Measurements from ENCODE around the gene TPM1.

Gene TPM1

GRCh38 chr15:63010920-63011693 is 31.4 kb upstream of the TPM1 start:
- ATAC-seq = no peak
- no peaks in the 10 kb centered on the region for H3K36me3 Mint-ChIP-seq
- H3K4me3 Mint-ChIP-seq = no peak overlapping the region
- no peak overlapping the region for H3K27ac Mint-ChIP-seq
- peaks cover 11% of the 10 kb centered on the region for H3K27me3 Mint-ChIP-seq
- H3K4me1 Mint-ChIP-seq = no peaks in the 10 kb centered on the region
- no peaks in the 10 kb centered on the region for H3K9me3 Mint-ChIP-seq

GRCh38 chr15:63012444-63012843 is 30.1 kb upstream of the TPM1 start:
- no peaks in the 10 kb centered on the region for H3K4me1 Mint-ChIP-seq
- H3K9me3 Mint-ChIP-seq = no peaks in the 10 kb centered on the region
- H3K4me3 Mint-ChIP-seq = no peak overlapping the region
- no peak overlapping the region for H3K27ac Mint-ChIP-seq
- peaks cover 18% of the 10 kb centered on the region for H3K27me3 Mint-ChIP-seq
- no peaks in the 10 kb centered on the region for H3K36me3 Mint-ChIP-seq
- no peak for ATAC-seq

DNA sequence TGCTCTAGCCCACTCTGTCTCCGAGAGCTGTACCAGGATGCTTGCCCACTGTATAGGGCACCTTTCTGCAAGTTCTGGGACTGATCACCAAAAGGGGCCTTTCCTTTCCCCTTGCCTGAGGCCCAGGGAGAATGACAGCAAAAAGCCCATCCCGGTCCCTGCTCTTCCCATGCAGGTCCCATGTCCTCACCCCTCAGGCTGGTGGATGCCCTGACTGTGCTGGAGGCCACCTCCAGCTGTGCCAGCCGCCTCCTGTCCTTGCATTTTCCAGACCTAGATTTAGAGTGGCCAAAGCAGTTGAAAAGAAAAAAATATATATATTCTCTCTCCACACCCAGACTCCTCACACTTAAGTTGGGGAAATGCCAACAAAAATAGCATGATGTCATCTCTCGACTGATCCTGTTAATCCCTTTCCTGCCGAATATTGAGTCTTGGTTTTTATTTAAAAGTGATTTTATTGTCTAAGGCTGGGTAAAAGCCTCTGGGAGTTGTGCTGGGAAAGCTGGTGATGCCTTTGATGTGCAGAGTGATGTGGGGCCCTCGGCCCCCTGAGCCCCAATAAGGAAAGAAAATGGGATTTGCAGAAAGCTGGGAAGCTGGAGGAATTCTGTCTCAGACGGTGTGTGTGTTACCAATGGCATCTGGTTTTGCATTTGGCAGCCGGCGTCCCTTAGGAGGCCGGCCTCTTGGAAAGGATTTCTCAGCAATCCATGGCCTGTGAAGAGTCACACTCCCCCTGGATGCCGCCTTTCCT is 29.3 kb upstream of the TPM1 start:
- Mint-ChIP-seq H3K27ac (no peak overlapping the region), H3K27me3 (peaks cover 18% of the 10 kb centered on the region), H3K36me3 (no peaks in the 10 kb centered on the region), H3K4me3 (no peak overlapping the region), H3K4me1 (no peaks in the 10 kb centered on the region), H3K9me3 (no peaks in the 10 kb centered on the region)
- no peak for ATAC-seq

GRCh38 chr15:63014578-63014977 is 28.0 kb upstream of the TPM1 start:
- no peaks in the 10 kb centered on the region for H3K4me1 Mint-ChIP-seq
- H3K4me3 Mint-ChIP-seq = no peak overlapping the region
- H3K9me3 Mint-ChIP-seq = no peaks in the 10 kb centered on the region
- peaks cover 18% of the 10 kb centered on the region for H3K27me3 Mint-ChIP-seq
- no peak for ATAC-seq
- H3K36me3 Mint-ChIP-seq = no peaks in the 10 kb centered on the region
- no peak overlapping the region for H3K27ac Mint-ChIP-seq

- Mint-ChIP-seq H3K27me3 (peaks cover 18% of the 10 kb centered on the region), H3K36me3 (no peaks in the 10 kb centered on the region), H3K9me3 (no peaks in the 10 kb centered on the region), H3K27ac (no peak overlapping the region), H3K4me1 (no peaks in the 10 kb centered on the region), H3K4me3 (no peak overlapping the region)
- ATAC-seq = no peak
Measured at GRCh38 chr15:63015618-63016017, 26.9 kb upstream of the TPM1 start.

DNA sequence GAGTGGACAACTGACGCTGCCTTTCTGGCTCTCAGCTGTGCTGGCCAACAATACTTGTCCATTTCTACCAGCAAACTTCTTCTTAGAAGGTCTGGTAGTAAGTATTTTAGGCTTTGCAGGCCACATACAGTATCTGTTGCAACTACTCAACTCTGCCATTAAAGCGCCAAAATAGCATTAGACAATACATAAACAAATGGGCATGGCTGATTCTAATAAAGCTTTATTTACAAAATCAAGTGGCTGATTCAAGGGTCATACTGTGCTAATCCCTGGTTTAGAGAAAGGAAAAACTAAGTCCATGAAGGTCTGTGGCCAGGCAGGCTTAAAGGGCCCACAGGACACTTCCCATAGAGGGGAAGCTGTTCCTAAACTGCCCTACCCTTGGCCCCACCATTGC is 26.3 kb upstream of the TPM1 start:
- Mint-ChIP-seq H3K4me3 (no peak overlapping the region), H3K27ac (no peak overlapping the region), H3K36me3 (no peaks in the 10 kb centered on the region), H3K27me3 (peaks cover 12% of the 10 kb centered on the region), H3K4me1 (no peaks in the 10 kb centered on the region), H3K9me3 (no peaks in the 10 kb centered on the region)
- ATAC-seq = no peak

DNA sequence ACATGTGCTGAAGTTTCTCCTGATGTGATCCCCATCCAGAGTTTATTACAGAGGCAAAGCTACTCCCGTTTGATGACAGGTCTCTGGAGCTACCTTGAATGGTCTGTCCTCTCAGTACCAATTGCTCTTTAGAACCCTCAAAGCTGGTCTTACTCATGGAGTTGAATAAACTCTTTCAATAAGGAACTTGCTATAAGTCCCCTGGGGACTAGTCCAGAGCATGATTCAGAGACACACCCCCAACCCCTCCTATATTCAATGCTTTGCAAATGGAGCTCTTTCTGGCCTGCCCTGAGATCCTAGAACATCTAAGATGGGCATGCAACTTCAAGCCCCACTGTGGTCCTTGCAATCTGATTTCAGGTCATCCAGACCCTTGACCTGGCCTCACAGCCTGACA is 23.9 kb upstream of the TPM1 start:
- Mint-ChIP-seq H3K4me1 (no peaks in the 10 kb centered on the region), H3K27me3 (peaks cover 8% of the 10 kb centered on the region), H3K36me3 (no peaks in the 10 kb centered on the region), H3K9me3 (no peaks in the 10 kb centered on the region), H3K4me3 (no peak overlapping the region), H3K27ac (no peak overlapping the region)
- ATAC-seq = peak; percentile 51

- Mint-ChIP-seq H3K4me3 (no peak overlapping the region), H3K27ac (no peak overlapping the region), H3K9me3 (no peaks in the 10 kb centered on the region), H3K36me3 (no peaks in the 10 kb centered on the region), H3K4me1 (no peaks in the 10 kb centered on the region), H3K27me3 (peaks cover 8% of the 10 kb centered on the region)
- ATAC-seq = no peak
Measured at GRCh38 chr15:63019511-63020109, 22.9 kb upstream of the TPM1 start.

DNA sequence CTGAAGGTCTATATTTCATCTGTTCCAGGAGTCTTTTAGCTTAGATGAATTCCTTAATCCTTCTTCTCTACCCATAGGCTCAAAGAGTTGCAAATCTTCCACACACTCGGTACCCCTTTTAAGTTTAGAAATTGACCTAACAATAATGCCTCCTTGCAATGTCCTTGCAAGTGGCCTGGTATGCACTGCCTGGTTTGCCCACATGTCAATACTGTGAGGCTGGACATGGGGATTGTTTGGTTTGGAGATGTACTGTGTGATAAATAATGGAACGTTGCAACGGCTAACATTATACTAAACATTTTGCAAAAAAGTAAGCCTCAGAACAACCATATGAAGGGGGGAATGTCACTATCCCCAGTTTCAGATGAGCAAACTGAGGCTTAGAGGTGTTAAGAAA is 22.4 kb upstream of the TPM1 start:
- Mint-ChIP-seq H3K4me1 (no peaks in the 10 kb centered on the region), H3K4me3 (no peak overlapping the region), H3K27ac (no peak overlapping the region), H3K9me3 (no peaks in the 10 kb centered on the region), H3K27me3 (peaks cover 8% of the 10 kb centered on the region), H3K36me3 (no peaks in the 10 kb centered on the region)
- no peak for ATAC-seq

- Mint-ChIP-seq H3K4me3 (no peak overlapping the region), H3K9me3 (no peaks in the 10 kb centered on the region), H3K4me1 (no peaks in the 10 kb centered on the region), H3K27me3 (peaks cover 9% of the 10 kb centered on the region), H3K36me3 (no peaks in the 10 kb centered on the region), H3K27ac (no peak overlapping the region)
- ATAC-seq = no peak
Measured at GRCh38 chr15:63020759-63021430, 21.7 kb upstream of the TPM1 start.

- H3K36me3 Mint-ChIP-seq = no peaks in the 10 kb centered on the region
- no peak for ATAC-seq
- H3K4me1 Mint-ChIP-seq = no peaks in the 10 kb centered on the region
- no peaks in the 10 kb centered on the region for H3K9me3 Mint-ChIP-seq
- H3K4me3 Mint-ChIP-seq = no peak overlapping the region
- H3K27ac Mint-ChIP-seq = no peak overlapping the region
- peaks cover 8% of the 10 kb centered on the region for H3K27me3 Mint-ChIP-seq
Measured at GRCh38 chr15:63022181-63022580, 20.4 kb upstream of the TPM1 start.

DNA sequence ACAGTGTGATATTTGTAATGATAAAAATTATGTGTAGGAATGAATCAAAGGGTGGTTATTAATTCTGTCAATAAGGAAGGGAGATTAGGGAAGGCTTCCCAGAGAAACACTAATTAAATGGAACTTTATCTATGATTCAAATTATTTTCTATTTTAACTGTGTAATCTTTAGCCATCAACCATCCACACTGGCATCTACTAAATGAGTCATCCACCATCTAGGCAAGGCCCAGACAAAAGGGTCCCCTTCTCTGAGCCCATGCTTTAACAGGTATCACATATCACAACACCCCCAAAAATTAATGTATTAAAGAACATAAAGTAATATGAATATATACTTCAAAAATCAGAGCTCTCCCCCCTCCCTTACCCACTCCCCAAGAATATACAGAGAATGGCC is 19.9 kb upstream of the TPM1 start:
- Mint-ChIP-seq H3K36me3 (no peaks in the 10 kb centered on the region), H3K4me1 (no peaks in the 10 kb centered on the region), H3K9me3 (no peaks in the 10 kb centered on the region), H3K27ac (no peak overlapping the region), H3K27me3 (peaks cover 7% of the 10 kb centered on the region), H3K4me3 (no peak overlapping the region)
- ATAC-seq = no peak

DNA sequence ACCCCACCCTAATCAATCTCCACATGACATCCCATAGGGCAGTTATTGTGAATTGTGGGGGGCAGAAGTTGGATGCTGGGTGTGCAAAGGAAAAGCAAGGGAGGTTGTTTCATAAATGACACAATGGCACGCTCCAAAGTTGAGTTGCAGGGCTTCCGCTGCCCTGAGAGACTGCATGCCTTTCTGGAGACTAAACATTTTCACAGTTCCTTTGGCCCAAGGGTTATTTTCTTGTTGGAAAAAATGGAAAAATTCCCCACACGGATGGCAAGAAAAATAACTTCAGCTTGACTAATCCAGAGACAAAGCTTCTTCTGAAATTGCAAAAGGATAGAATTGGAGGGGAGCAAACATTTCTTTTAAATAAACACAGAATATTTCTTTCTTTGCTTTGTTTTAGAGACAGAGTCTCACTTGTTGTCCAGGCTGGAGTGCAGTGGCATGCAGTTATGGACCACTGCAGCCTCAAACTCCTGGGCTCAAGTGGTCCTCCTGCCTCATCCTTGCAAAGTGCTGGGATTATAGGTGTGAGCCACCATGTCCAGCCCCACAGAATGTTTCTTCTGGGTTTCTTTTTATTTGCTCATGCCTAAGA is 19.1 kb upstream of the TPM1 start:
- H3K36me3 Mint-ChIP-seq = no peaks in the 10 kb centered on the region
- no peak overlapping the region for H3K27ac Mint-ChIP-seq
- no peak overlapping the region for H3K4me3 Mint-ChIP-seq
- peaks cover 13% of the 10 kb centered on the region for H3K27me3 Mint-ChIP-seq
- no peaks in the 10 kb centered on the region for H3K9me3 Mint-ChIP-seq
- H3K4me1 Mint-ChIP-seq = no peaks in the 10 kb centered on the region
- no peak for ATAC-seq

- Mint-ChIP-seq H3K4me3 (no peak overlapping the region), H3K4me1 (peaks cover 9% of the 10 kb centered on the region), H3K36me3 (no peaks in the 10 kb centered on the region), H3K27ac (no peak overlapping the region), H3K27me3 (peaks cover 23% of the 10 kb centered on the region), H3K9me3 (no peaks in the 10 kb centered on the region)
- ATAC-seq = no peak
Measured at GRCh38 chr15:63025460-63025859, 17.1 kb upstream of the TPM1 start.

- H3K4me1 Mint-ChIP-seq = peaks cover 9% of the 10 kb centered on the region
- H3K9me3 Mint-ChIP-seq = no peaks in the 10 kb centered on the region
- no peaks in the 10 kb centered on the region for H3K36me3 Mint-ChIP-seq
- no peak overlapping the region for H3K4me3 Mint-ChIP-seq
- no peak for ATAC-seq
- peaks cover 23% of the 10 kb centered on the region for H3K27me3 Mint-ChIP-seq
- H3K27ac Mint-ChIP-seq = no peak overlapping the region
Measured at GRCh38 chr15:63027646-63028045, 14.9 kb upstream of the TPM1 start.
